Measurements from ENCODE around the gene CYSRT1. TPM values are rescaled to one million over a fixed set of nuclear protein-coding genes. Genes with fewer than 3 reads are reported as not detected.
A peak's percentile ranks its signal among the peaks of the same experiment; 100 is the strongest.

CYSRT1 gene
- total and polyA plus RNA-seq, 2 donors (not counting 3 experiments of a cell fraction or from before 2014, with no cell fraction given), result 0.44 to 1.1 TPM

- Histone ChIP-seq H3K27me3 (ENCODE audit: control insufficient read depth in 2 of 2, insufficient read depth in 2 of 2, low read length in 2 of 2) (no peaks in the 10 kb centered on the region), H3K4me3 (replicated peaks in 1 of 3; ENCODE audit: insufficient read depth in 1 of 3, low read depth in 1 of 3, low read length in 3 of 3) (peak overlapping the region; percentile 57 to 86 (median 64)), H4K20me1 (replicated peaks; ENCODE audit: control insufficient read depth, extremely low read depth, insufficient read depth, low read length) (no peaks in the 10 kb centered on the region), H3K79me2 (ENCODE audit: control insufficient read depth, insufficient read depth, low read length) (peaks cover 33% of the 10 kb centered on the region), H3K4me2 (ENCODE audit: insufficient read depth, low read length) (peak overlapping the region; percentile 62), H3K9me3 (replicated peaks; ENCODE audit: control insufficient read depth, insufficient read depth, low read length) (no peaks in the 10 kb centered on the region), H3K36me3 (ENCODE audit: control insufficient read depth in 2 of 2, extremely low read depth in 1 of 2, insufficient read depth in 2 of 2, low read length in 2 of 2) (peaks cover 0 to 37% of the 10 kb centered on the region in 2 experiments), H3K4me1 (ENCODE audit: control insufficient read depth, extremely low read depth, insufficient read depth, low read length) (peaks cover 17% of the 10 kb centered on the region), H3K27ac (ENCODE audit: insufficient read depth, low read depth, low read length) (no peak overlapping the region), H3K9me1 (replicated peaks; ENCODE audit: control insufficient read depth, extremely low read depth, insufficient read depth, low read length) (no peaks in the 10 kb centered on the region), H3K9ac (replicated peaks; ENCODE audit: extremely low read depth, insufficient read depth, low read length) (peak overlapping the region; percentile 61), H2AFZ (ENCODE audit: low read depth, low read length) (peak overlapping the region; percentile 73)
- ChIA-PET POLR2A (interaction anchor here (1.3 kb wide), 1 partner anchor 52 kb away, joined by 7 read pairs; no protein-coding TSS in a partner anchor), CTCF (interaction anchor here (0.9 to 3.1 kb wide), 8 partner anchors 11 to 159 kb away, joined by 3 to 30 read pairs (median 4); partner anchors contain the start of gene RNF224)
- no peak for FAIRE-seq
- dilution Hi-C loops (cut with MboI; ENCODE audit: extremely low pct_ligation_motif_present, low sequenced_read_pairs) (no loop called here), intact Hi-C loops (cut with micrococcal nuclease) (loop anchor here (2.0 kb wide), 1 partner anchor 17 kb away; the partner anchor contains the start of genes NDOR1 and TMEM203)
- BruUV-seq (replicated peaks), result TSS peak; percentile 66
- DNase-seq (ENCODE audit: low read depth, low spot score), result no peak
- TF ChIP-seq POLR2AphosphoS5 (IDR thresholded peaks at IDR 0.05; ENCODE audit: insufficient read depth, low read depth, low read length) (no peak), POLR2A (IDR thresholded peaks at IDR 0.05; ENCODE audit: low read depth, low read length) (no peak), JUN (IDR thresholded peaks at IDR 0.05; ENCODE audit: borderline replicate concordance, insufficient read depth, insufficient read length, low read depth) (no peak), MYC (IDR thresholded peaks at IDR 0.05; ENCODE audit: low read depth, low read length) (no peak), CTCF (IDR thresholded peaks at IDR 0.05; ENCODE audit: extremely low read depth in 1 of 2, insufficient read depth in 1 of 2, low read depth in 1 of 2, low read length in 2 of 2) (no peak), MAX (IDR thresholded peaks at IDR 0.05; ENCODE audit: insufficient read depth, insufficient read length) (no peak), FOS (IDR thresholded peaks at IDR 0.05; ENCODE audit: borderline replicate concordance, insufficient read depth, low read length) (no peak), GATA2 (IDR thresholded peaks at IDR 0.05; ENCODE audit: insufficient read depth, insufficient read length, low read depth, low read length) (no peak), EZH2 (IDR thresholded peaks at IDR 0.05; ENCODE audit: borderline replicate concordance, low read depth, low read length, severe bottlenecking) (no peak)
These were observed 36.9 kb upstream of the CYSRT1 start for GRCh38 chr9:137188086-137188489.
